ENCODE measurements around the gene NYNRIN. TPM values are rescaled to one million over a fixed set of nuclear protein-coding genes. Genes with fewer than 3 reads are reported as not detected.

Gene NYNRIN
- total and polyA plus RNA-seq, 2 of the 8 experiments (the other 6 are each of a cell fraction or from before 2014, with no cell fraction given) = 15.2 to 18.3 TPM

- no peak overlapping the region for H4K5ac ChIP-seq (ENCODE audit: insufficient read length, low read depth, low read length)
- POLR2A ChIA-PET (ENCODE audit: partially characterized antibody) = no interaction called here
- TF ChIP-seq EZH2 (IDR thresholded peaks at IDR 0.05; ENCODE audit: low read depth, low read length, severe bottlenecking) (no peak), CTCF (IDR thresholded peaks at IDR 0.05; ENCODE audit: control extremely low read depth in 1 of 3, insufficient read depth in 1 of 3, low read depth in 1 of 3, low read length in 3 of 3) (no peak), EP300 (IDR thresholded peaks at IDR 0.05; ENCODE audit: borderline replicate concordance in 1 of 2, low read depth in 2 of 2, low read length in 2 of 2) (no peak), POLR2A (IDR thresholded peaks at IDR 0.05; ENCODE audit: control extremely low read depth in 1 of 2, low read depth in 2 of 2, low read length in 2 of 2) (no peak), ZNF274 (IDR thresholded peaks at IDR 0.05; ENCODE audit: borderline replicate concordance, extremely low read depth, low read length) (no peak)
These were observed 4.5 kb upstream of the NYNRIN start for GRCh38 chr14:24394275-24394674.

More at GRCh38 chr14:24394275-24394674, 4.5 kb upstream of the NYNRIN start:
- Histone ChIP-seq H2BK20ac (ENCODE audit: low read length) (no peak overlapping the region), H3K4ac (replicated peaks; ENCODE audit: insufficient read length, low read depth, low read length) (no peak overlapping the region), H3K9me3 (ENCODE audit: insufficient read depth in 2 of 2, low read depth in 1 of 2, low read length in 1 of 2) (no peaks in the 10 kb centered on the region), H2AK5ac (ENCODE audit: low read depth, low read length) (no peak overlapping the region), H2BK15ac (ENCODE audit: low read length) (no peak overlapping the region), H4K8ac (ENCODE audit: extremely low read depth, insufficient read depth, low read length) (no peak overlapping the region), H2BK12ac (ENCODE audit: low read depth, low read length) (no peak overlapping the region), H3K4me1 (replicated peaks in 1 of 4; ENCODE audit: control insufficient read depth in 3 of 4, insufficient read depth in 4 of 4, low read length in 3 of 4) (peaks cover 0 to 12% (median 7%) of the 10 kb centered on the region in 4 experiments; a peak in 6 of 7 replicates), H2AFZ (ENCODE audit: low read length) (no peak overlapping the region), H3K79me1 (ENCODE audit: low read depth, low read length) (no peaks in the 10 kb centered on the region), H3K36me3 (ENCODE audit: control insufficient read depth in 2 of 4, insufficient read depth in 4 of 4, low read length in 3 of 4) (no peaks in the 10 kb centered on the region), H3K23ac (ENCODE audit: insufficient read length) (no peak overlapping the region), H3K9ac (replicated peaks in 1 of 4; ENCODE audit: extremely low read depth in 1 of 4, low read depth in 3 of 4, low read length in 3 of 4) (no peak overlapping the region), H3K18ac (ENCODE audit: extremely low read depth, low read length) (no peak overlapping the region), H4K91ac (replicated peaks; ENCODE audit: insufficient read length, low read length) (no peak overlapping the region), H2BK5ac (ENCODE audit: low read depth, low read length) (no peak overlapping the region), H2BK120ac (replicated peaks; ENCODE audit: low read depth, low read length) (no peak overlapping the region), H3K56ac (replicated peaks; ENCODE audit: insufficient read length, low read depth, low read length) (no peak overlapping the region), H3K27me3 (replicated peaks in 1 of 4; ENCODE audit: control insufficient read depth in 3 of 4, extremely low read depth in 1 of 4, insufficient read depth in 3 of 4, low read length in 3 of 4) (peaks cover 0 to 3% (median under 1%) of the 10 kb centered on the region in 4 experiments; a peak in 2 of 7 replicates), H3K4me3 (ENCODE audit: extremely low read depth in 1 of 4, insufficient read depth in 2 of 4, low read depth in 3 of 4, low read length in 4 of 4) (no peak overlapping the region), H3K79me2 (ENCODE audit: control insufficient read depth in 1 of 2, insufficient read depth in 2 of 2, low read length in 2 of 2) (no peaks in the 10 kb centered on the region), H3K27ac (ENCODE audit: low read depth, low read length) (no peak overlapping the region), H4K20me1 (replicated peaks in 1 of 2; ENCODE audit: control insufficient read depth in 1 of 2, insufficient read depth in 2 of 2, low read length in 2 of 2) (no peaks in the 10 kb centered on the region), H3K14ac (ENCODE audit: insufficient read length) (no peak overlapping the region), H3K4me2 (ENCODE audit: insufficient read depth in 1 of 2, low read depth in 2 of 2, low read length in 2 of 2) (no peak overlapping the region), H3K23me2 (ENCODE audit: low read depth, low read length) (peaks cover 7% of the 10 kb centered on the region; the same call in 1 of the 2 replicates)
- no peak for DNase-seq (ENCODE audit: low read depth in 1 of 2, low spot score in 2 of 2)
- FAIRE-seq = no peak
- CTCF ChIA-PET (ENCODE audit: partially characterized antibody) = interaction anchor here (0.8 to 4.3 kb wide), 6 partner anchors 12 to 69 kb away, joined by 3 to 35 read pairs (median 4); no protein-coding TSS in a partner anchor
- 87% methylated on average over 3 of the region's 3 CpGs; no CpG with 5 or more reads in 1 of the 2 experiments for WGBS, 2 experiments (ENCODE audit: extremely low coverage in 1 of 2, insufficient coverage in 1 of 2, insufficient read length in 1 of 2, insufficient replicate concordance in 2 of 2, low coverage in 1 of 2, low lambda C conversion rate in 2 of 2, missing lambda C conversion rate in 1 of 2)

Measured in H1 (cell line).